H9 (cell line): Measurements from ENCODE around the gene MGLL. TPM values are rescaled to one million over a fixed set of nuclear protein-coding genes. Genes with fewer than 3 reads are reported as not detected.
A peak's percentile ranks its signal among the peaks of the same experiment; 100 is the strongest.

ENCODE experiments used
- DNase-seq: peaks from one replicate; pipeline ENCODE4 v3.0.0-alpha.2; 2017
- H2AFZ ChIP-seq: one replicate; pipeline ENCODE4 v1.6.1; 2013; ENCODE audit warnings: mild to moderate bottlenecking, low read length, control low read depth, moderate library complexity
- H2AK5ac ChIP-seq: 2 replicates; pipeline ENCODE4 v1.6.1; 2013; ENCODE audit warnings: low read length, control low read depth, mixed read lengths; ENCODE audit not compliant: insufficient read length
- H2BK120ac ChIP-seq: one replicate; pipeline ENCODE4 v1.6.1; 2013; ENCODE audit warnings: low read depth, mild to moderate bottlenecking, low read length, control low read depth, inconsistent platforms; ENCODE audit not compliant: poor library complexity, severe bottlenecking
- H2BK12ac ChIP-seq: 2 replicates; pipeline ENCODE4 v1.6.1; 2013; ENCODE audit warnings: low read length, control low read depth, mixed read lengths, low read depth; ENCODE audit not compliant: insufficient read length
- H2BK15ac ChIP-seq: 2 replicates; pipeline ENCODE4 v1.6.1; 2013; ENCODE audit warnings: low read depth, low read length, control low read depth
- H2BK20ac ChIP-seq: one replicate; pipeline ENCODE4 v1.6.1; 2013; ENCODE audit warnings: low read depth, mild to moderate bottlenecking, low read length, control low read depth, inconsistent platforms; ENCODE audit not compliant: poor library complexity, severe bottlenecking
- H2BK5ac ChIP-seq: 2 replicates; pipeline ENCODE4 v1.6.1; 2013; ENCODE audit warnings: low read length, control low read depth, mixed read lengths; ENCODE audit not compliant: insufficient read length
- H3K14ac ChIP-seq: 2 replicates; pipeline ENCODE4 v1.6.1; 2013; ENCODE audit warnings: low read length, control low read depth; ENCODE audit not compliant: insufficient read depth
- H3K18ac ChIP-seq: 2 replicates; pipeline ENCODE4 v1.6.1; 2013; ENCODE audit warnings: low read depth, mild to moderate bottlenecking, mixed read lengths, low read length, control low read depth; ENCODE audit not compliant: insufficient read length
- H3K23ac ChIP-seq: 2 replicates; pipeline ENCODE4 v1.6.1; 2013; ENCODE audit warnings: low read length, control low read depth, mixed read lengths, low read depth; ENCODE audit not compliant: insufficient read length
- H3K23me2 ChIP-seq: 2 replicates; pipeline ENCODE4 v1.6.1; 2013; ENCODE audit warnings: low read depth, mild to moderate bottlenecking, mixed read lengths, low read length, control low read depth; ENCODE audit not compliant: insufficient read length, poor library complexity, severe bottlenecking
- H3K27ac ChIP-seq: 2 replicates; pipeline ENCODE4 v1.5.1; 2013; ENCODE audit warnings: low read length, control low read depth, mixed read lengths, low read depth; ENCODE audit not compliant: insufficient read length
- H3K27me3 ChIP-seq: 2 replicates; pipeline ENCODE4 v1.6.1; 2013; ENCODE audit warnings: low read length, control low read depth, inconsistent platforms; ENCODE audit not compliant: insufficient read depth
- H3K4ac ChIP-seq: 2 replicates; pipeline ENCODE4 v1.6.1; 2013; ENCODE audit warnings: low read depth, mild to moderate bottlenecking, control low read depth, inconsistent platforms, low read length, moderate library complexity
- H3K4me1 ChIP-seq: 2 replicates; pipeline ENCODE4 v1.6.1; 2013; ENCODE audit warnings: low read length, control low read depth, inconsistent platforms; ENCODE audit not compliant: insufficient read depth
- H3K4me2 ChIP-seq: 2 replicates; pipeline ENCODE4 v1.6.1; 2013; ENCODE audit warnings: low read length, control low read depth, mixed read lengths; ENCODE audit not compliant: insufficient read length, insufficient read depth
- H3K56ac ChIP-seq: 2 replicates; pipeline ENCODE4 v1.6.1; 2013; ENCODE audit warnings: low read depth, mild to moderate bottlenecking, mixed read lengths, low read length, control low read depth; ENCODE audit not compliant: insufficient read length
- H3K79me1 ChIP-seq: 2 replicates; pipeline ENCODE4 v1.6.1; 2013; ENCODE audit warnings: low read depth, mild to moderate bottlenecking, moderate library complexity, low read length, control low read depth, inconsistent platforms; ENCODE audit not compliant: insufficient read depth, poor library complexity, severe bottlenecking
- H3K79me2 ChIP-seq: 2 replicates; pipeline ENCODE4 v1.6.1; 2013; ENCODE audit warnings: low read length, control low read depth, inconsistent platforms; ENCODE audit not compliant: insufficient read depth
- H3K9ac ChIP-seq: 2 replicates; pipeline ENCODE4 v1.6.1; 2013; ENCODE audit warnings: low read length, control low read depth, mixed read lengths; ENCODE audit not compliant: insufficient read length; ENCODE audit errors: extremely low read depth
- H3K9me3 ChIP-seq: one replicate; pipeline ENCODE4 v1.6.1; 2013; ENCODE audit warnings: low read depth, low read length, inconsistent platforms; ENCODE audit not compliant: control insufficient read depth
- H3T11ph ChIP-seq: one replicate; pipeline ENCODE4 v1.6.1; 2013; ENCODE audit warnings: mild to moderate bottlenecking, low read length, control low read depth, inconsistent platforms
- H4K20me1 ChIP-seq: one replicate; pipeline ENCODE4 v1.6.1; 2013; ENCODE audit not compliant: control insufficient read depth, insufficient read length, insufficient read depth
- H4K5ac ChIP-seq: 2 replicates; pipeline ENCODE4 v1.6.1; 2013; ENCODE audit warnings: low read depth, mild to moderate bottlenecking, mixed read lengths, low read length, control low read depth; ENCODE audit not compliant: insufficient read length
- H4K8ac ChIP-seq: replicated peaks from 2 replicates; pipeline ENCODE4 v1.6.1; 2013; ENCODE audit warnings: low read length, control low read depth, mixed read lengths, low read depth; ENCODE audit not compliant: insufficient read length
- H4K91ac ChIP-seq: 2 replicates; pipeline ENCODE4 v1.6.1; 2013; ENCODE audit warnings: low read depth, mild to moderate bottlenecking, moderate library complexity, mixed read lengths, low read length, control low read depth; ENCODE audit not compliant: insufficient read length
- H3K27ac Mint-ChIP-seq, 3 experiments: 2 replicates in 2 of 3; 3 replicates in 1 of 3; pipeline ENCODE4 v1.8.0; 2020 to 2021; ENCODE audit warnings: mixed read lengths in 3 of 3, mild to moderate bottlenecking in 1 of 3, moderate library complexity in 1 of 3
- H3K27me3 Mint-ChIP-seq: 2 replicates; pipeline ENCODE4 v1.8.0; 2021; ENCODE audit warnings: low read depth, mild to moderate bottlenecking, moderate library complexity, mixed read lengths
- H3K36me3 Mint-ChIP-seq, 3 experiments: 2 replicates in 2 of 3; 3 replicates in 1 of 3; pipeline ENCODE4 v1.8.0; 2020 to 2021; ENCODE audit warnings: low read depth in 3 of 3, mixed read lengths in 3 of 3; ENCODE audit not compliant: insufficient read depth in 1 of 3
- H3K4me1 Mint-ChIP-seq, 2 experiments: 2 replicates each; pipeline ENCODE4 v1.8.0; 2020; ENCODE audit warnings: mixed read lengths in 2 of 2
- H3K4me3 Mint-ChIP-seq, 2 experiments: 2 replicates in 1 of 2; 3 replicates in 1 of 2; pipeline ENCODE4 v1.8.0; 2020 to 2021; ENCODE audit warnings: mild to moderate bottlenecking in 2 of 2, mixed read lengths in 2 of 2, moderate library complexity in 1 of 2
- H3K9me3 Mint-ChIP-seq, 2 experiments: 2 replicates in 1 of 2; 3 replicates in 1 of 2; pipeline ENCODE4 v1.8.0; 2020; ENCODE audit warnings: mild to moderate bottlenecking in 2 of 2, mixed read lengths in 2 of 2, moderate library complexity in 1 of 2
- CTCF ChIP-seq: fragments of 200-600 bp; sonication (generic); conservative IDR thresholded peaks from 3 replicates; pipeline ENCODE4 v1.8.0; 2021; ENCODE audit warnings: antibody characterized with exemption, mild to moderate bottlenecking
- WGBS: extraction: QIAGEN DNeasy Blood & Tissue Kit; methylation state at CpG from one replicate; pipeline ENCODE4 v1.1.7; 2013; ENCODE audit warnings: missing lambda C conversion rate, low lambda C conversion rate, mixed read lengths; ENCODE audit not compliant: insufficient read length; ENCODE audit errors: extremely low coverage; 5-methylcytosine and 5-hydroxymethylcytosine counted together
- total RNA-seq: library from RNA; stranded (reverse); gene quantifications from 2 replicates; pipeline ENCODE4 v1.2.1, GENCODE V29; 2021

The MGLL gene
- total RNA-seq, 1 experiment from 2014 or later = 0.11 TPM

GRCh38 chr3:127798716-127799115 lies 23.6 kb downstream of the MGLL start:
- Histone ChIP-seq H3K4me2 (no peak overlapping the region), H4K20me1 (no peaks in the 10 kb centered on the region), H3K18ac (no peak overlapping the region), H3K23ac (no peak overlapping the region), H3K79me1 (no peaks in the 10 kb centered on the region), H2AK5ac (no peak overlapping the region), H3K56ac (no peak overlapping the region), H3K4me1 (no peaks in the 10 kb centered on the region), H2BK20ac (no peak overlapping the region), H4K8ac (no peak overlapping the region), H3K23me2 (no peaks in the 10 kb centered on the region), H2BK5ac (no peak overlapping the region), H3K9me3 (no peaks in the 10 kb centered on the region), H2BK12ac (no peak overlapping the region), H4K91ac (no peak overlapping the region), H3K4ac (no peak overlapping the region), H3K79me2 (no peaks in the 10 kb centered on the region), H3K9ac (no peak overlapping the region), H2BK120ac (no peak overlapping the region), H2BK15ac (no peak overlapping the region), H3K27me3 (no peaks in the 10 kb centered on the region), H3K14ac (0 out of 2 replicates have a peak overlapping the region, but pooled peaks have one; percentile 5), H4K5ac (no peak overlapping the region), H3K27ac (no peak overlapping the region), H2AFZ (no peak overlapping the region), H3T11ph (no peak overlapping the region)
- Mint-ChIP-seq H3K4me1 (peaks cover 4 to 6% of the 10 kb centered on the region in 2 experiments), H3K27me3 (peaks cover 4% of the 10 kb centered on the region), H3K27ac (no peak overlapping the region), H3K4me3 (no peak overlapping the region), H3K9me3 (no peaks in the 10 kb centered on the region; a peak in 1 of 5 replicates), H3K36me3 (no peaks in the 10 kb centered on the region)
- no peak for DNase-seq
- no CpG with 5 or more reads among the region's 4 CpGs for WGBS
- no peak for TF ChIP-seq CTCF
